ENCODE measurements around the gene FBXW11. TPM values are rescaled to one million over a fixed set of nuclear protein-coding genes. Genes with fewer than 3 reads are reported as not detected.

The FBXW11 gene
- total and polyA plus RNA-seq, 10 of the 15 experiments (the other 5 are each of a cell fraction or from before 2014, with no cell fraction given), result 4.3 to 61.5 (median 40.0) TPM

- no peak for FAIRE-seq
- TF ChIP-seq JUND (IDR thresholded peaks at IDR 0.05; ENCODE audit: low read depth, low read length), result no peak
- no peak for TF ChIP-seq ZNF24 (IDR thresholded peaks at IDR 0.05)
- TF ChIP-seq PAX5 (IDR thresholded peaks at IDR 0.05; ENCODE audit: borderline replicate concordance, low read depth, low read length), result no peak
- no peak for TF ChIP-seq ETV6 (conservative IDR thresholded peaks at IDR 0.05 in 1 of 2, IDR thresholded peaks at IDR 0.05 in 1 of 2; ENCODE audit: borderline replicate concordance in 1 of 2, low read depth in 1 of 2)
- TF ChIP-seq ZBED1 (IDR thresholded peaks at IDR 0.05; ENCODE audit: borderline replicate concordance), result no peak
- no peak for TF ChIP-seq BCL3 (IDR thresholded peaks at IDR 0.05; ENCODE audit: borderline replicate concordance, insufficient read depth, low read depth, low read length, poor library complexity, severe bottlenecking)
- TF ChIP-seq E2F8 (IDR thresholded peaks at IDR 0.05; ENCODE audit: low read depth, partially characterized antibody), result no peak
- TF ChIP-seq LARP7 (IDR thresholded peaks at IDR 0.05), result no peak
- TF ChIP-seq ZBTB11 (CRISPR knock-in tag; IDR thresholded peaks at IDR 0.05), result no peak
- no peak for TF ChIP-seq PKNOX1 (IDR thresholded peaks at IDR 0.05)
- no peak for TF ChIP-seq RCOR1 (conservative IDR thresholded peaks at IDR 0.05; ENCODE audit: low read depth, low read length)
- no peak for TF ChIP-seq FOXM1 (IDR thresholded peaks at IDR 0.05; ENCODE audit: low read depth, low read length)
- TF ChIP-seq SMARCA5 (IDR thresholded peaks at IDR 0.05), result no peak
- TF ChIP-seq NRF1 (conservative IDR thresholded peaks at IDR 0.05; ENCODE audit: low read depth, low read length), result no peak
These were observed 60.2 kb downstream of the FBXW11 start for GRCh38 chr5:171946000-171946781.

More at GRCh38 chr5:171946000-171946781, 60.2 kb downstream of the FBXW11 start:
- ChIA-PET POLR2A (no interaction called here), RAD21 (ENCODE audit: unreplicated experiment) (interaction anchor here (1.2 kb wide), 1 partner anchor 34 kb away, joined by 4 read pairs; no protein-coding TSS in a partner anchor), CTCF (no interaction called here), SMC1A (ENCODE audit: uncharacterized antibody, unreplicated experiment) (interaction anchor here (1.0 to 2.0 kb wide), 5 partner anchors 8 to 59 kb away, joined by 3 to 7 read pairs (median 5); no protein-coding TSS in a partner anchor)
- Histone ChIP-seq H3K79me2 (ENCODE audit: control insufficient read depth, insufficient read depth, low read length) (peaks cover 40% of the 10 kb centered on the region), H4K20me1 (ENCODE audit: control insufficient read depth, insufficient read depth) (no peaks in the 10 kb centered on the region), H3K9ac (ENCODE audit: control insufficient read depth, insufficient read depth, low read length) (no peak overlapping the region), H3K4me2 (ENCODE audit: control insufficient read depth, insufficient read depth) (no peak overlapping the region), H3K36me3 (ENCODE audit: control insufficient read depth in 2 of 2, insufficient read depth in 2 of 2, low read length in 1 of 2) (peaks cover 0 to 3% of the 10 kb centered on the region in 2 experiments; a peak in 1 of 4 replicates), H3K4me1 (ENCODE audit: control insufficient read depth, insufficient read depth, low read length) (peaks cover 6% of the 10 kb centered on the region; the same call in 1 of the 2 replicates), H3K9me3 (replicated peaks; ENCODE audit: control insufficient read depth, insufficient read depth, low read length) (no peaks in the 10 kb centered on the region), H3K4me3 (no peak overlapping the region), H2AFZ (ENCODE audit: control insufficient read depth, low read depth, low read length) (no peak overlapping the region), H3K27me3 (replicated peaks in 1 of 2; ENCODE audit: control insufficient read depth in 2 of 2, insufficient read depth in 2 of 2, low read length in 1 of 2) (no peaks in the 10 kb centered on the region), H3K27ac (ENCODE audit: control insufficient read depth, insufficient read depth) (no peak overlapping the region)
- no TSS peak for BruUV-seq (replicated peaks)
- ATAC-seq (no peak), DNase-seq (ENCODE audit: low read depth, low spot score) (no peak)
- 99% methylated on average over 3 of the region's 3 CpGs for WGBS (ENCODE audit: insufficient coverage, insufficient replicate concordance, low lambda C conversion rate, missing lambda C conversion rate)
- in situ Hi-C loops (cut with MboI), result no loop called here
- intact Hi-C loops (cut with micrococcal nuclease; ENCODE audit: unreplicated experiment), result no loop called here
